ENCODE measurements around the gene VTI1A. TPM values are rescaled to one million over a fixed set of nuclear protein-coding genes. Genes with fewer than 3 reads are reported as not detected.

The VTI1A gene
- total RNA-seq, 2 donors from 2014 or later: 71.6 to 139 TPM

DNA sequence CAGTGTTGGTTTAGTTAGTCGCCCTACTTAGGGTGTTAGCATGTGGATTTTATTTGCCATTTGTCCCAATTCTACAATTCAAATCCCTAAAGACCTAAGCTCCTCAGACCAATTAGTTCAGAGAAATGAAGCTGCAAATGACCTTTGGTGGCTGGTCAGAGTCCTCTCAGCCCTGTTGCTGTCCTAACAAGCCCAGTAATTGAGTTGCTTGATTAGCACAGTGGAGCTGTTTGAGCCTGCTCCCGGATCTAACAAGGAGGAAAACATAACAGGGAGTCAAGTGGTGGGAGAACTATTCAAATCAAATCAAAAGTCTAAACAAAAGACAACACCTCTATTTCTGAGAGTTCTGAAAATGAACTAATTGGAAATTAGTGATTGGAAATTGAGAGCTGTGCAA is 22.4 kb upstream of the VTI1A start:
- no peak overlapping the region for H3K27ac ChIP-seq
- H3K36me3 ChIP-seq: peaks cover 4% of the 10 kb centered on the region
- no peaks in the 10 kb centered on the region for H3K4me1 ChIP-seq (ENCODE audit: control insufficient read depth in 1 of 2, low read depth in 2 of 2)
- no peak overlapping the region for H3K4me3 ChIP-seq
- ATAC-seq (ENCODE audit: insufficient number of reproducible peaks, low FRiP score, low read depth) (no peak), DNase-seq (ENCODE audit: low spot score) (no peak)
- TF ChIP-seq, protein P1, sequence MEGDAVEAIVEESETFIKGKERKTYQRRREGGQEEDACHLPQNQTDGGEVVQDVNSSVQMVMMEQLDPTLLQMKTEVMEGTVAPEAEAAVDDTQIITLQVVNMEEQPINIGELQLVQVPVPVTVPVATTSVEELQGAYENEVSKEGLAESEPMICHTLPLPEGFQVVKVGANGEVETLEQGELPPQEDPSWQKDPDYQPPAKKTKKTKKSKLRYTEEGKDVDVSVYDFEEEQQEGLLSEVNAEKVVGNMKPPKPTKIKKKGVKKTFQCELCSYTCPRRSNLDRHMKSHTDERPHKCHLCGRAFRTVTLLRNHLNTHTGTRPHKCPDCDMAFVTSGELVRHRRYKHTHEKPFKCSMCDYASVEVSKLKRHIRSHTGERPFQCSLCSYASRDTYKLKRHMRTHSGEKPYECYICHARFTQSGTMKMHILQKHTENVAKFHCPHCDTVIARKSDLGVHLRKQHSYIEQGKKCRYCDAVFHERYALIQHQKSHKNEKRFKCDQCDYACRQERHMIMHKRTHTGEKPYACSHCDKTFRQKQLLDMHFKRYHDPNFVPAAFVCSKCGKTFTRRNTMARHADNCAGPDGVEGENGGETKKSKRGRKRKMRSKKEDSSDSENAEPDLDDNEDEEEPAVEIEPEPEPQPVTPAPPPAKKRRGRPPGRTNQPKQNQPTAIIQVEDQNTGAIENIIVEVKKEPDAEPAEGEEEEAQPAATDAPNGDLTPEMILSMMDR (IDR thresholded peaks at IDR 0.05): no peak
- no peaks in the 10 kb centered on the region for H3K9me3 ChIP-seq
- no peaks in the 10 kb centered on the region for H3K27me3 ChIP-seq (replicated peaks; ENCODE audit: insufficient read depth)

DNA sequence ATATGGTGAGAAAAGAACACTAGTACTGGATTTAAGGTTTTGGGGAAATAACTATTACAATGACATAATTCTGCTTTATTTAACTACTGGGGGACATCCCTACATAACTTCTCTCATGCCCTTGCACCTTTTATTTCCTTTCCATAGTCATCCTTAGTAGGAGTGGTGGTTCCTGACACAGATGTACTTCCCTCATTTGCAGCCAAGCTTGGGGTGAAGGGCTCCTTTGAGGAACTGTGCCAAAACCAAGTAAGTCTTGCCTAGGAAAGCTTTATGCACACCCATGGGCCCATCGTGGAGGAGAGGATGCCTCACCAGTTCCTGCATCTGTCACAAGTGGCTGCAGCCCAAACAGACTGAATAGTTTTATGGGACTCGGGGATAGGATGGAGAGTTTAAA is 20.9 kb upstream of the VTI1A start:
- no peak overlapping the region for H3K4me3 ChIP-seq
- DNase-seq (ENCODE audit: low spot score) (no peak), ATAC-seq (ENCODE audit: insufficient number of reproducible peaks, low FRiP score, low read depth) (no peak)
- H3K4me1 ChIP-seq (ENCODE audit: control insufficient read depth in 1 of 2, low read depth in 2 of 2): no peaks in the 10 kb centered on the region
- peaks cover 14% of the 10 kb centered on the region for H3K36me3 ChIP-seq
- H3K27me3 ChIP-seq (replicated peaks; ENCODE audit: insufficient read depth): no peaks in the 10 kb centered on the region
- no peak overlapping the region for H3K27ac ChIP-seq
- TF ChIP-seq, protein P1 (IDR thresholded peaks at IDR 0.05): no peak
- H3K9me3 ChIP-seq: no peaks in the 10 kb centered on the region

DNA sequence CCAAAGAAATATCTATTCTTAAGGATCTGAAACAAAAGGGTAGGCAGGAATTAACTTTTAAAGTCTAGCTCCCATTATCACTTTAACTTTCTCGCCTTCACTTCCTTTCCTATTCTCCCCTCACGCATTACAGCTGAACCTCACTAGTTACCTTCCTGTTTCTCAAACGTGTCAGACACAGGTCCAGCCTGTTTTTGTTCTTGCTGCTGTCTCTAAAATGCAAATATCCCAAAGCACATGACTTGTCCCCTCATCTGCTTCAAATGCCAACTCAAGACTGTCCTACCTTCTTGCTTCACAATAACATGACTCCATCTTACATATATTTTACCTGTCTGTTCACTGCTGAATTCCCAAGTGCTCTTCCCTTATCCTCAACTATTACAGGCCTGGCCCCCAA is 17.9 kb upstream of the VTI1A start:
- ATAC-seq (ENCODE audit: insufficient number of reproducible peaks, low FRiP score, low read depth) (no peak), DNase-seq (ENCODE audit: low spot score) (no peak)
- Histone ChIP-seq H3K9me3 (no peaks in the 10 kb centered on the region), H3K4me1 (ENCODE audit: control insufficient read depth in 1 of 2, low read depth in 2 of 2) (no peaks in the 10 kb centered on the region), H3K36me3 (peaks cover 34% of the 10 kb centered on the region), H3K27me3 (replicated peaks; ENCODE audit: insufficient read depth) (no peaks in the 10 kb centered on the region), H3K27ac (no peak overlapping the region), H3K4me3 (no peak overlapping the region)
- TF ChIP-seq, protein P1 (IDR thresholded peaks at IDR 0.05): no peak

DNA sequence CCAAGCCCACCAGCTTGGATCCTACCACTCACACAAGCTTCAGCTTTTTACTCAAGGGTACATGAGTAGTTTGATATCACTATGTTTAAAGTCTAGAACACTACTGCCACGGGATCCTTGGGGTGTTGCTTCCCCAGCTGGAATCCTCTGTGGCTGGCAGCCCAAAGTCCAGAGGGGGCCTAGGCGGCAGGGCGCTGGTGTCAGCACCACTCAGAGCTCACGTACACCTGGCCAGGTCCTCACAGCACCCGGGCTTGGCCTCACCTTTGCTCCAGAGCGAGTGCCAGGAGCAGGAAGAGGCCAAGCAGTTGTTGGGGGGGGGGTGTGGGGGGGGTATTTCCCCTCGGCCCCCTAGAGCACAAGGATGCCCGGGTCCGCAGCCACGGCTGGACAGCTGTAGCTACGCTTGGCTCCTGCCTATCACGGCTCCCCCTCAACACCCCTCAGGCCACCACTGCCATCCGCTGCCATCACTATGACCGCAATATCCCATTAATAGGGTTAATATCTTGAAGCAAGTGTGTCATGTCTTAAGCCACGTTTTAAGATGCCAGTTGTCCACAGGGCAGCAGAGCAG is 17.3 kb upstream of the VTI1A start:
- no peaks in the 10 kb centered on the region for H3K27me3 ChIP-seq (replicated peaks; ENCODE audit: insufficient read depth)
- no peaks in the 10 kb centered on the region for H3K9me3 ChIP-seq
- TF ChIP-seq, protein P1 (IDR thresholded peaks at IDR 0.05): no peak
- H3K4me1 ChIP-seq (ENCODE audit: control insufficient read depth in 1 of 2, low read depth in 2 of 2): no peaks in the 10 kb centered on the region
- DNase-seq (ENCODE audit: low spot score) (no peak), ATAC-seq (ENCODE audit: insufficient number of reproducible peaks, low FRiP score, low read depth) (no peak)
- peaks cover 39% of the 10 kb centered on the region for H3K36me3 ChIP-seq
- no peak overlapping the region for H3K27ac ChIP-seq
- no peak overlapping the region for H3K4me3 ChIP-seq

DNA sequence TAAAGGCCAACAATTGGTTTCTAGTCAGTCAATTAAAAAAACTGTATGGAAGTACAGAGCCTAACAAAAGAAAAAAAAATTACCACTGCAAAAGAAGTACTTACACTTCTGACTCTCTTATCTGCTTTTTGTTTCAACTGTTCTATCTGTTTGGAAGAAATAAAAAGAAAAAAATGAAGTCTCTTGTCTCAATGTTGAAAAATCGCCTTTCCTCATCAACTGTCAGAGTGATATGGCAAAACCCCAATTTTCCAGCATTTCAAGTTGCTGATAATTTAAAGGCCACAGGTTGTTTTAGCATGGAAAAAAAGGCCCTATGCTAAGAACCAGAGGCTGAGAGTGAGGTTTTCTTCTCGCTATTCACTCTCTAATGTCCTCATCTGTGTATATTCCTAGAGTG is 13.9 kb upstream of the VTI1A start:
- no peak for ATAC-seq (ENCODE audit: insufficient number of reproducible peaks, low FRiP score, low read depth)
- no peak overlapping the region for H3K27ac ChIP-seq
- H3K36me3 ChIP-seq: peaks cover 55% of the 10 kb centered on the region

More for the DNA sequence above, 13.9 kb upstream of the VTI1A start:
- DNase-seq (ENCODE audit: low spot score): no peak
- TF ChIP-seq, protein P1 (IDR thresholded peaks at IDR 0.05): no peak
- no peaks in the 10 kb centered on the region for H3K27me3 ChIP-seq (replicated peaks; ENCODE audit: insufficient read depth)
- no peak overlapping the region for H3K4me3 ChIP-seq
- no peaks in the 10 kb centered on the region for H3K9me3 ChIP-seq
- no peaks in the 10 kb centered on the region for H3K4me1 ChIP-seq (ENCODE audit: control insufficient read depth in 1 of 2, low read depth in 2 of 2)

Measured in thoracic aorta (tissue), 2 donors.